HepG2 (cell line): ENCODE data around the gene HSD3B7. TPM values are rescaled to one million over a fixed set of nuclear protein-coding genes. Genes with fewer than 3 reads are reported as not detected.

Experiments
- ELF3 ChIP-seq: IDR thresholded peaks from 2 replicates; pipeline ENCODE4 v1.6.1; 2016; ENCODE audit warnings: missing genetic modification reagents, missing compliant biosample characterization
- GABPA ChIP-seq, 2 experiments: IDR thresholded peaks; 2 replicates each; pipeline ENCODE4 v1.6.1; 2011 to 2016; ENCODE audit warnings: low read depth in 2 of 2, low read length in 1 of 2, missing biosample characterization in 1 of 2, missing genetic modification characterization in 1 of 2
- HDAC1 ChIP-seq: sonication (generic); formaldehyde crosslinking; IDR thresholded peaks from 2 replicates; pipeline ENCODE4 v1.5.1; 2020; ENCODE audit warnings: mild to moderate bottlenecking, missing genetic modification reagents
- IRF2 ChIP-seq: IDR thresholded peaks from 2 replicates; pipeline ENCODE4 v1.6.1; 2018; ENCODE audit warnings: missing genetic modification reagents, missing compliant biosample characterization
- KLF9 ChIP-seq: IDR thresholded peaks from 2 replicates; pipeline ENCODE4 v1.6.1; 2016; ENCODE audit warnings: low read depth
- MXI1 ChIP-seq: IDR thresholded peaks from 3 replicates; pipeline ENCODE4 v1.6.1; 2012; ENCODE audit warnings: low read depth, low read length, inconsistent platforms, borderline replicate concordance
- SP5 ChIP-seq: IDR thresholded peaks from 2 replicates; pipeline ENCODE4 v1.6.1; 2016; ENCODE audit warnings: low read depth, borderline replicate concordance
- TRIM24 ChIP-seq: sonication (generic); formaldehyde crosslinking; IDR thresholded peaks from 2 replicates; pipeline ENCODE4 v1.8.0; 2022; ENCODE audit warnings: mild to moderate bottlenecking, missing genetic modification reagents
- WIZ ChIP-seq: sonication (generic); formaldehyde crosslinking; IDR thresholded peaks from 2 replicates; pipeline ENCODE4 v1.5.1; 2020; ENCODE audit warnings: mild to moderate bottlenecking, missing genetic modification reagents
- ZMYM2 ChIP-seq: sonication (generic); formaldehyde crosslinking; IDR thresholded peaks from 2 replicates; pipeline ENCODE4 v1.8.0; 2022; ENCODE audit warnings: mild to moderate bottlenecking, missing genetic modification reagents
- ZNF12 ChIP-seq: sonication (generic); formaldehyde crosslinking; IDR thresholded peaks from 2 replicates; pipeline ENCODE4 v1.5.0; 2020; ENCODE audit warnings: missing genetic modification reagents
- ZNF160 ChIP-seq: sonication (generic); formaldehyde crosslinking; IDR thresholded peaks from 2 replicates; pipeline ENCODE4 v1.8.0; 2022; ENCODE audit warnings: mild to moderate bottlenecking, inconsistent platforms, missing genetic modification reagents
- ZNF563 ChIP-seq: sonication (generic); formaldehyde crosslinking; IDR thresholded peaks from 2 replicates; pipeline ENCODE4 v1.8.0; 2022; ENCODE audit warnings: mild to moderate bottlenecking, moderate library complexity, missing genetic modification reagents
- polyA plus RNA-seq, 8 experiments: library from polyadenylated mRNA; depleted of rRNA in 3 of 8; stranded (reverse) in 7 of 8; unstranded in 1 of 8; fragments of >200 nt; fragmentation: Illumina TruSeq in 4 of 8; extraction: Trizol in 4 of 8; gene quantifications; 2 replicates each; pipeline versions ENCODE4 v1.2.1 to v1.2.3, GENCODE V29; 2011 to 2016; ENCODE audit warnings: low read depth in 4 of 8, missing spikeins in 1 of 8, mixed read lengths in 1 of 8; ENCODE audit not compliant: insufficient read depth in 1 of 8
- total RNA-seq, 5 experiments: library from RNA; depleted of rRNA; stranded (reverse); fragments of >200 nt; fragmentation: Illumina TruSeq; extraction: Trizol; gene quantifications; 2 replicates each; pipeline ENCODE4 v1.2.3, GENCODE V29; 2016; ENCODE audit warnings: low read depth in 1 of 5
- TF ChIP-seq, protein P1 (sequence below): sonication (generic); formaldehyde crosslinking; IDR thresholded peaks from 2 replicates; pipeline ENCODE4 v1.8.0; 2022; ENCODE audit warnings: missing genetic modification reagents, mild to moderate bottlenecking, inconsistent platforms, borderline replicate concordance
- TF ChIP-seq, protein P2 (sequence below): sonication (generic); formaldehyde crosslinking; IDR thresholded peaks from 2 replicates; pipeline ENCODE4 v1.4.0; 2020; ENCODE audit warnings: missing genetic modification reagents
- TF ChIP-seq, protein P3 (sequence below): sonication (generic); formaldehyde crosslinking; IDR thresholded peaks from 2 replicates; pipeline ENCODE4 v1.4.0; 2020; ENCODE audit warnings: missing genetic modification reagents
- TF ChIP-seq, protein P4 (sequence below): sonication (generic); formaldehyde crosslinking; IDR thresholded peaks from 2 replicates; pipeline ENCODE4 v1.5.0; 2020; ENCODE audit warnings: mild to moderate bottlenecking, missing genetic modification reagents, borderline replicate concordance
- TF ChIP-seq, protein P5 (sequence below): sonication (generic); formaldehyde crosslinking; IDR thresholded peaks from 2 replicates; pipeline ENCODE4 v1.4.0; 2020; ENCODE audit warnings: missing genetic modification reagents

Gene HSD3B7
- total and polyA plus RNA-seq, 2 of the 13 experiments (the other 11 are each of a cell fraction or from before 2014, with no cell fraction given): 32.9 to 69.7 TPM

DNA sequence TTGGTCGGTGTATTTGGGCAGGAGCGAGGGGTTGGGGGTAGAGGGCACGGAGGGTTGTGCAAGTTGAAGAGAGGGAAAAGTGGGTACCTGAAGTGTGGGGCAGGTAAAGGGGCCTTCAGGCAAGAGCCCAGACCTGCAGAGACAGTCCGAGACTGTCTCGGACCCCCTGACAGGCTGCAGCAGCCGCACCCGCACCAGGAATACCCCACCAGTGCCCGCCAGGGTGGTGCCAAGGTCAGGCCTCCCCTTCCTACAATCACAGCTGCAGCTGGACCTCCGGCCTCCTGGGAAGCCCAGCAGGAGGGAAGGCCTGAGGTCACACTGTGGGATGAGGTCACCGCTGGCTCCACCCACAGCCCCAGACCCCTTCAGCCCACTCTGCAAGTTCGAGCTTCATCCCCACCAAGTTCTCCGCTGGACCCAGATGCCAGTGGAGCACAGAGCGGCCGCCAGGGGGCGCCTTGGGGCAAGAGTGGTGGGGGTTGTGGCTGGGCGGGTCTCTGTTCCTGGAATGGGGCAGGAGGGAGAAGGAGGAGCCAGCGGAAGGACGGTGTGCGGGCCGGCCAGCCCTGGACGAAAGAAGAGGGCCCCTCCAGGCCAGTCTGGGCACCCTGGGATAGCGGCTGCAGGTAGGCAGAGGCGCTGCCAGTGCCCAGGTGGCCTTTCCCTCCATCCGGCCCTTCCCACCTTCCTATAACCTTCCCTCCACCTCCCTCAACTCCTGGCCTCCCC lies at the start of gene HSD3B7 (continued):
- TF ChIP-seq, protein P1, sequence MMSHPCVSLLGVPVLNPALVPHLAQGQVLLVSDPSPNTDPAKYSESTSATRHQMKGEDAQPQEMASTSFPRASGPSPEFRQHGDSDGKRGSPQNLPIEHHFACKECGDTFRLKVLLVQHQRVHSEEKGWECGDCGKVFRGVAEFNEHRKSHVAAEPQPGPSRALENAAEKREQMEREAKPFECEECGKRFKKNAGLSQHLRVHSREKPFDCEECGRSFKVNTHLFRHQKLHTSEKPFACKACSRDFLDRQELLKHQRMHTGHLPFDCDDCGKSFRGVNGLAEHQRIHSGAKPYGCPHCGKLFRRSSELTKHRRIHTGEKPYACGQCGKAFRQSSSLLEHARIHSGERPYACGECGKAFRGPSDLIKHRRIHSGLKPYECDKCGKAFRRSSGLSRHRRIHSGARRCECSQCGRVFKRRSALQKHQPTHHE (CRISPR knock-in tag): peak; percentile 42; the same call in 1 of the 2 replicates
- TF ChIP-seq ZNF12 (no peak), SP5 (CRISPR knock-in tag) (peak; percentile 75), MXI1 (peak; percentile 77; the same call in 2 of the 3 replicates), HDAC1 (CRISPR knock-in tag) (0 out of 2 replicates have a peak, but pooled peaks have one; percentile 6), TRIM24 (CRISPR knock-in tag) (0 out of 2 replicates have a peak, but pooled peaks have one; percentile 23), ELF3 (CRISPR knock-in tag) (peak; percentile 46; the same call in 1 of the 2 replicates), IRF2 (peak; percentile 58; the same call in 1 of the 2 replicates), GABPA (IDR thresholded peaks at IDR 0.05; ENCODE audit: low read depth, low read length) (no peak), GABPA (CRISPR knock-in tag; IDR thresholded peaks at IDR 0.05; ENCODE audit: low read depth) (peak; percentile 61), ZNF160 (CRISPR knock-in tag) (peak; percentile 27), ZMYM2 (peak; percentile 60; the same call in 1 of the 2 replicates), WIZ (CRISPR knock-in tag) (0 out of 2 replicates have a peak, but pooled peaks have one; percentile 24), KLF9 (CRISPR knock-in tag) (peak; percentile 79; the same call in 1 of the 2 replicates), ZNF563 (CRISPR knock-in tag) (no peak)
- TF ChIP-seq, protein P2, sequence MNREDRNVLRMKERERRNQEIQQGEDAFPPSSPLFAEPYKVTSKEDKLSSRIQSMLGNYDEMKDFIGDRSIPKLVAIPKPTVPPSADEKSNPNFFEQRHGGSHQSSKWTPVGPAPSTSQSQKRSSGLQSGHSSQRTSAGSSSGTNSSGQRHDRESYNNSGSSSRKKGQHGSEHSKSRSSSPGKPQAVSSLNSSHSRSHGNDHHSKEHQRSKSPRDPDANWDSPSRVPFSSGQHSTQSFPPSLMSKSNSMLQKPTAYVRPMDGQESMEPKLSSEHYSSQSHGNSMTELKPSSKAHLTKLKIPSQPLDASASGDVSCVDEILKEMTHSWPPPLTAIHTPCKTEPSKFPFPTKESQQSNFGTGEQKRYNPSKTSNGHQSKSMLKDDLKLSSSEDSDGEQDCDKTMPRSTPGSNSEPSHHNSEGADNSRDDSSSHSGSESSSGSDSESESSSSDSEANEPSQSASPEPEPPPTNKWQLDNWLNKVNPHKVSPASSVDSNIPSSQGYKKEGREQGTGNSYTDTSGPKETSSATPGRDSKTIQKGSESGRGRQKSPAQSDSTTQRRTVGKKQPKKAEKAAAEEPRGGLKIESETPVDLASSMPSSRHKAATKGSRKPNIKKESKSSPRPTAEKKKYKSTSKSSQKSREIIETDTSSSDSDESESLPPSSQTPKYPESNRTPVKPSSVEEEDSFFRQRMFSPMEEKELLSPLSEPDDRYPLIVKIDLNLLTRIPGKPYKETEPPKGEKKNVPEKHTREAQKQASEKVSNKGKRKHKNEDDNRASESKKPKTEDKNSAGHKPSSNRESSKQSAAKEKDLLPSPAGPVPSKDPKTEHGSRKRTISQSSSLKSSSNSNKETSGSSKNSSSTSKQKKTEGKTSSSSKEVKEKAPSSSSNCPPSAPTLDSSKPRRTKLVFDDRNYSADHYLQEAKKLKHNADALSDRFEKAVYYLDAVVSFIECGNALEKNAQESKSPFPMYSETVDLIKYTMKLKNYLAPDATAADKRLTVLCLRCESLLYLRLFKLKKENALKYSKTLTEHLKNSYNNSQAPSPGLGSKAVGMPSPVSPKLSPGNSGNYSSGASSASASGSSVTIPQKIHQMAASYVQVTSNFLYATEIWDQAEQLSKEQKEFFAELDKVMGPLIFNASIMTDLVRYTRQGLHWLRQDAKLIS (CRISPR knock-in tag): no peak
- TF ChIP-seq, protein P3, sequence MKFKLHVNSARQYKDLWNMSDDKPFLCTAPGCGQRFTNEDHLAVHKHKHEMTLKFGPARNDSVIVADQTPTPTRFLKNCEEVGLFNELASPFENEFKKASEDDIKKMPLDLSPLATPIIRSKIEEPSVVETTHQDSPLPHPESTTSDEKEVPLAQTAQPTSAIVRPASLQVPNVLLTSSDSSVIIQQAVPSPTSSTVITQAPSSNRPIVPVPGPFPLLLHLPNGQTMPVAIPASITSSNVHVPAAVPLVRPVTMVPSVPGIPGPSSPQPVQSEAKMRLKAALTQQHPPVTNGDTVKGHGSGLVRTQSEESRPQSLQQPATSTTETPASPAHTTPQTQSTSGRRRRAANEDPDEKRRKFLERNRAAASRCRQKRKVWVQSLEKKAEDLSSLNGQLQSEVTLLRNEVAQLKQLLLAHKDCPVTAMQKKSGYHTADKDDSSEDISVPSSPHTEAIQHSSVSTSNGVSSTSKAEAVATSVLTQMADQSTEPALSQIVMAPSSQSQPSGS (CRISPR knock-in tag): 0 out of 2 replicates have a peak, but pooled peaks have one; percentile 29
- TF ChIP-seq, protein P4, sequence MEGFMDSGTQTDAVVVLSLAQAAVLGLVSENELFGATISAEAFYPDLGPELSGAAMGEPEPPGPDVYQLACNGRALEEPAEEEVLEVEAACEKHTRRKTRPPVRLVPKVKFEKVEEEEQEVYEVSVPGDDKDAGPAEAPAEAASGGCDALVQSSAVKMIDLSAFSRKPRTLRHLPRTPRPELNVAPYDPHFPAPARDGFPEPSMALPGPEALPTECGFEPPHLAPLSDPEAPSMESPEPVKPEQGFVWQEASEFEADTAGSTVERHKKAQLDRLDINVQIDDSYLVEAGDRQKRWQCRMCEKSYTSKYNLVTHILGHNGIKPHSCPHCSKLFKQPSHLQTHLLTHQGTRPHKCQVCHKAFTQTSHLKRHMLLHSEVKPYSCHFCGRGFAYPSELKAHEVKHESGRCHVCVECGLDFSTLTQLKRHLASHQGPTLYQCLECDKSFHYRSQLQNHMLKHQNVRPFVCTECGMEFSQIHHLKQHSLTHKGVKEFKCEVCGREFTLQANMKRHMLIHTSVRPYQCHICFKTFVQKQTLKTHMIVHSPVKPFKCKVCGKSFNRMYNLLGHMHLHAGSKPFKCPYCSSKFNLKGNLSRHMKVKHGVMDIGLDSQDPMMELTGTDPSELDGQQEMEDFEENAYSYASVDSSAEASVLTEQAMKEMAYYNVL (CRISPR knock-in tag): no peak
- TF ChIP-seq, protein P5, sequence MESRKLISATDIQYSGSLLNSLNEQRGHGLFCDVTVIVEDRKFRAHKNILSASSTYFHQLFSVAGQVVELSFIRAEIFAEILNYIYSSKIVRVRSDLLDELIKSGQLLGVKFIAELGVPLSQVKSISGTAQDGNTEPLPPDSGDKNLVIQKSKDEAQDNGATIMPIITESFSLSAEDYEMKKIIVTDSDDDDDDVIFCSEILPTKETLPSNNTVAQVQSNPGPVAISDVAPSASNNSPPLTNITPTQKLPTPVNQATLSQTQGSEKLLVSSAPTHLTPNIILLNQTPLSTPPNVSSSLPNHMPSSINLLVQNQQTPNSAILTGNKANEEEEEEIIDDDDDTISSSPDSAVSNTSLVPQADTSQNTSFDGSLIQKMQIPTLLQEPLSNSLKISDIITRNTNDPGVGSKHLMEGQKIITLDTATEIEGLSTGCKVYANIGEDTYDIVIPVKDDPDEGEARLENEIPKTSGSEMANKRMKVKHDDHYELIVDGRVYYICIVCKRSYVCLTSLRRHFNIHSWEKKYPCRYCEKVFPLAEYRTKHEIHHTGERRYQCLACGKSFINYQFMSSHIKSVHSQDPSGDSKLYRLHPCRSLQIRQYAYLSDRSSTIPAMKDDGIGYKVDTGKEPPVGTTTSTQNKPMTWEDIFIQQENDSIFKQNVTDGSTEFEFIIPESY (CRISPR knock-in tag): 0 out of 2 replicates have a peak, but pooled peaks have one; percentile 19
